HG03457 (cell line): ENCODE data around the gene HYOU1.
A peak's percentile ranks its signal among the peaks of the same experiment; 100 is the strongest.
"Not testable (repeated sequence)": the region's sequence is repeated elsewhere in the genome, so short reads cannot be mapped to it uniquely, and the experiment has no call there.

Source experiments
- ATAC-seq: cut with Tn5 transposase; IDR thresholded peaks from one replicate; pipeline ENCODE4 v1.9.1; 2021; ENCODE audit warnings: moderate number of reproducible peaks; ENCODE audit not compliant: unreplicated experiment

The HYOU1 gene, protein sequence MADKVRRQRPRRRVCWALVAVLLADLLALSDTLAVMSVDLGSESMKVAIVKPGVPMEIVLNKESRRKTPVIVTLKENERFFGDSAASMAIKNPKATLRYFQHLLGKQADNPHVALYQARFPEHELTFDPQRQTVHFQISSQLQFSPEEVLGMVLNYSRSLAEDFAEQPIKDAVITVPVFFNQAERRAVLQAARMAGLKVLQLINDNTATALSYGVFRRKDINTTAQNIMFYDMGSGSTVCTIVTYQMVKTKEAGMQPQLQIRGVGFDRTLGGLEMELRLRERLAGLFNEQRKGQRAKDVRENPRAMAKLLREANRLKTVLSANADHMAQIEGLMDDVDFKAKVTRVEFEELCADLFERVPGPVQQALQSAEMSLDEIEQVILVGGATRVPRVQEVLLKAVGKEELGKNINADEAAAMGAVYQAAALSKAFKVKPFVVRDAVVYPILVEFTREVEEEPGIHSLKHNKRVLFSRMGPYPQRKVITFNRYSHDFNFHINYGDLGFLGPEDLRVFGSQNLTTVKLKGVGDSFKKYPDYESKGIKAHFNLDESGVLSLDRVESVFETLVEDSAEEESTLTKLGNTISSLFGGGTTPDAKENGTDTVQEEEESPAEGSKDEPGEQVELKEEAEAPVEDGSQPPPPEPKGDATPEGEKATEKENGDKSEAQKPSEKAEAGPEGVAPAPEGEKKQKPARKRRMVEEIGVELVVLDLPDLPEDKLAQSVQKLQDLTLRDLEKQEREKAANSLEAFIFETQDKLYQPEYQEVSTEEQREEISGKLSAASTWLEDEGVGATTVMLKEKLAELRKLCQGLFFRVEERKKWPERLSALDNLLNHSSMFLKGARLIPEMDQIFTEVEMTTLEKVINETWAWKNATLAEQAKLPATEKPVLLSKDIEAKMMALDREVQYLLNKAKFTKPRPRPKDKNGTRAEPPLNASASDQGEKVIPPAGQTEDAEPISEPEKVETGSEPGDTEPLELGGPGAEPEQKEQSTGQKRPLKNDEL

DNA sequence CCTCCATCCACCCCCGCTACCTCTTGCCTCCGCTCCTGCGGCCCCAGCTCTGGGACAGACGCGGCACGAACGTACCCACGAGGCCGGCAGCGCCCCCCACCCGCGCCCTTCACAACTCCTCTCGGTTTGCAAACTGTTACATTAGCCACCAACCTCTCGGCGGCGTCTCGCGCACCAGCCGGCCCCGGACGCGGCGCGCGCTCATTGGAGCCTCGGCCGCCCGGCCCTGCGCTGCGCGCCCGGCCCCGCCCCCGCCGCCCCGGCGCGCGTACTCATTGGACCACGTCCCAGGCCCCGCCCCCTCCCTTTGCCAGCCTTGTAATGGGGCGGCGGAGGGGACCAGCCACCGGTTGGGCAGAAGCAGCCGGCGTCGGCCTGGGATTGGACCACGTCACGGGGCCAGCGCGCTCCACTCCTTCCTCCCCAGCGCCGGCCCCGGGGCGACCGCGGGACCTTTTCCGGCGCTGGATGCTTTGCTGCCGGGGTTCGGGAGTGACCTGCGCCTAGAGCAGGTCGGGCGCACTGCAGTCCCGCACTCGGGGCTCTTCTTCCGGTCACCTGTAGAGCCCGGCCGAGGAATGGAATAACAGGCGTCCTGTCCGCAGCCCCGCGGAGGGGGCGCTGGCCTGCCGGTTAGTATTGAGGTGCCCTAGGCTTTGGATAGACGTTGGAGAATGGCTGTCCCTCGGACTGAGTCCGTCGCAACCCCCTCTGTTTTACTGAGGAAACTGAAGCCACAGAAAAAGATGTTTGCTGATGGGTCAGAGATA lies at the start of gene HYOU1:
TSS of gene HYOU1 (minus strand) at position 206 of the 770 bp plus-strand sequence. CDS start 1,045 bp downstream, outside the sequence.
- peak; percentile 86 for ATAC-seq

DNA sequence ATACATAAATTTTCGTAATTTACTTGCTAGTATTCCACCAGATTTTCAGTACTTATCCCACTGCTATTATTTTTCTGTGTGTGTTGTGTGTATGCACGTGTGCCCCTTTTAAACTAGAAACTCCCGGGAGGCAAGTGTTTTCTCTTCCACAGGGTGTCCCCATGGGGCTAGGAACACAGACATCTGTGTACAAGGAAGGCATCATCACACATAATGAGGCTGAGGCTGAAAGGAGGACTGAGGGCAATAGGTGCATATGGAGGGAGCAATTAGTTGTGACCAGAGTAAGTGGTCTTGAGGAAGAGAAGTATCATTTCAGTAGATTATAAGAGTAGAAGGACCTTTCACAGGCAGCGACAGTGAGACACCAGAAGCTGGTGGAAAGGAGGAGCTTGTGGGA lies 46.8 kb upstream of the HYOU1 start:
- ATAC-seq, result no peak

DNA sequence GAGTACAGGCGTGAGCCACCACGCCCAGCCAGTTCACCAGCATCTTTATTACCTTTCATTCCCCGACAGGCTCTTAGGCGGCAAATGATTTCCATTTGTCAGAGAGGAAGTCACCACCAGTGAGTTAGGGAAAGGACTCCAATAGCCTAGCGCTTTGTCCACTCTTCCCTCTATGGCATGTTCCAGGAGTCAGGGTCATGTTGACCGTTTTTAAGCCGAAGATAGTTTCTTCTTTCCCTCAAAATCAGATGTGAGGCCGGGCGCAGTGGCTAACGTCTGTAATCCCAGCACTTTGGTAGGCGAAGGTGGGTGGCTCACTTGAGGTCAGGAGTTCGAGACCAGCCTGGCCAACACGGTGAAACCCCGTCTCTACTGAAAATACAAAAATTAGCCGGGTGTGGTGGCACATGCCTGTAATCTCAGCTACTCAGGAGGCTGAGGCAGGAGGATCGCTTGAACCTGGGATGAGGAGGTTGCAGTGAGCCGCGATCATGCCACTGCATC lies 46.2 kb upstream of the HYOU1 start:
- ATAC-seq, result not testable (repeated sequence)

DNA sequence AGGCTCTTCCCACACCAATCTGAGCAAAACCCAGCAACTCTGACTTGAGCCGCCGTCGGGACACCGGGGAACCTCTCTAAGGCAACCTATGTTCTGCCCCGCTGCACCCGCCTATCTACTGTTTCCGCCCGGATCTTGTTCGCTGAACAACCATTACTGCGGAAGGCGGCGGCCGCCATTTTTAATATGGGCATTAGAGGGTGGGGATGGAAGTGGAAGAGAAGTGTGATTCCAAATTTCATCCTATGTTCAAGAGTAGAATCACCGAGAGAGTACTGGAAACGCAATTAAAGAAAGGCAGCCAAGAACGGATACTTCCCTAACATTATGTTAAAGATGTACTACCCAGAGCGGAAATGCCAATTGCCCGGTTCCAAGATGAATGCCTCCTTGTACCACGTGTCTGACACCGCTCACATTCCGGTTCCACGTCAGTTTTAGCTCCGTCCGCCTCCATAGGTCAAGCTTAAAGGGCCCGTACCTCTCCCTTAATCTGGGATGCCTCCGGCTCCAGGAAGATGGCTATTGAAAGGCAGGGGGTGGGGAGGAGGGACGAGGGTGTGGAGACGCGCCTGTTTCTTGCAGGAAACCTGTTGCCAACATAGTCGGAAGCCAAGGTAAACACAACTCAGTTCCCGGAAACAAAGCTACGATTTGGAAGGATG lies 44.9 kb upstream of the HYOU1 start, which contains the start of gene DPAGT1:
TSS of gene DPAGT1 (minus strand) at position 95 of the 665 bp plus-strand sequence. CDS start 198 bp downstream, outside the sequence.
- ATAC-seq, result peak; percentile 53

DNA sequence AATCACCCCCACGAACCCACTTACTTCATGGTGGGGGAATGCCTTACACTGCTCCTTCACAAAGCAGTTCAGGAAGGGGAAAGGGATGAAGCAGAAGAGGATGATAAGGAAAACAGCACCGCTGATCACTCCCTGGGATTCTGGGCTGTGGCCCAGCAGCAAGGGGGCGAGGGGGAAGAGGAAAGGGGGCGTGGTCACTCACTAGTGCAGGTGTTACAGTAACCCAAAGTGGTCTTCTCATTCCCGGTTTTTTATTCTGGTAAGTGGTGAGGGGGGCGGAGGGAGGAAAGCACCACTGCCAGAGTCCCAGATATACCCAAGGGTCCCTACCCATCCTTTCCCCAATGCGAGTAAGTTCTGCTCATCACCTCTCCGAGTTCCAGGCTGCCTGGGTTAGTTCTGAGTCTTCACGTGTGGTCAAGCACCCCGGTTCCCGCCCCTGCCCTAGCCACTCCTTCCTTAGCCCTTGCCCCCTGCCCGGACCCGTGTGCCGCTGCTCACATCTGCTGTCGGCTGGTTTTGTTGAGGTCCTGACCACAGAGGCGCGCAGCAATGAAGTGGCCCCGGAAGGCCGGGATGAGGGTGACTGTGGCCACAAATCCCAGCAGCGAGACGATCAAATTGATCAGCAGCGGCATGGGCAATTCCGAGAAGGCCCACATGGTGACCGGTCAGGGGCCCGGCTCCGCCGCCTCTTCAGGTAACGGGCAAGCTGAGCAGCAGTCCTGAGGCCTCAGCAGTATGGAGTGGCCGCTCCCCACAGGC lies 44.2 kb upstream of the HYOU1 start:
- peak; percentile 24 for ATAC-seq

DNA sequence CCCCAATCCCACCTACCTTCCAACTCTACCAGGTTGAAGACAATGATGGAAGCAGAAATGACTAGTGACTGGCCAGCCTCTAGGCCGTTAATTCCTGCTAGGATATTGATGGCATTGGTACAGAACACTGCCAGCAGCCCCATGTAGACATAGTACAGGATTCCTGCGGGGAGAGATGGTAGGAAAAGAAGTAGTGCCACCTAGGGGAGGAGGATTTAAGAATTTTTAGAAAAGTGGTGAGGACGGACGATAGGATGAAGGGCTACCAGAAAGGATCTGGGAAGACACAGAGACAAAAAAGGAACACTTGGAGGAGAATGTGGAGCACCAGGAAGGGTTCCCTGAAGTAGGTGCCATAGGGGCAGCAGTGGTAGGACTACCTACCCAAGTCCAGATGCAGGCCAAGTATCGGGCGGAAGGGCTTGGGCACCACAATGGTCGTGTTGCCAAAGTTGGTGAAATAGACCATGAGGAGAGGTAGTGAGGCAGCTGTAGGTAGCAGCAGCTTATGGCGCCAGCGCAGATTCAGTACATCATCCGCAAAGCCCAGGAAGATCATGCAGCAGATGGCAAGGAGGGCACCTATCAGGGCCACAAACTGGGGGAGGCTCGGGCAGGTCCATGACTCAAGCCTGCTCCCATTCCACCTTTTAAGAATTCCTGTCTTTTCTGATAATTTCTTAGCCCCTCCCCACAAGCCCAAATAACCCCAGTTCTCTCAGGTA lies 43.4 kb upstream of the HYOU1 start:
- no peak for ATAC-seq

DNA sequence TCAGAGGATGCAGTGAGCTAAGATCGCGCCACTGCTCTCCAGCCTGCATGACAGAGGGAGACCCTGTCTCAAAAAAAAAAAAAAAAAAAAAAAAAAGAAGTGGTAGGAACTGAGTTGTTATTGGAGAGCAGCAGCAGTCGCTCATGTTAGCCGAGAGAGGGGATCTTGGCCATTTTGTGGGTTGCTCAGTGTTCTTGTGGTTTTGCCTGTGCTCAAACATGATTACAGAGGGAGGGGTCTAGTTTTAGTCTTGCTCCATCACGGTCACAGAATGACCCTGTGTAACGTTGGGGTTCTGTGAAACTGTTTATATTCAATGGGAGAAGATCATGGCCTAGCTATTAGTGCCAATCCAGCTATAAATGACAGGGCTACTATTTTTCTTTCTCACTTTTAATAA lies 42.7 kb upstream of the HYOU1 start:
- no peak for ATAC-seq

DNA sequence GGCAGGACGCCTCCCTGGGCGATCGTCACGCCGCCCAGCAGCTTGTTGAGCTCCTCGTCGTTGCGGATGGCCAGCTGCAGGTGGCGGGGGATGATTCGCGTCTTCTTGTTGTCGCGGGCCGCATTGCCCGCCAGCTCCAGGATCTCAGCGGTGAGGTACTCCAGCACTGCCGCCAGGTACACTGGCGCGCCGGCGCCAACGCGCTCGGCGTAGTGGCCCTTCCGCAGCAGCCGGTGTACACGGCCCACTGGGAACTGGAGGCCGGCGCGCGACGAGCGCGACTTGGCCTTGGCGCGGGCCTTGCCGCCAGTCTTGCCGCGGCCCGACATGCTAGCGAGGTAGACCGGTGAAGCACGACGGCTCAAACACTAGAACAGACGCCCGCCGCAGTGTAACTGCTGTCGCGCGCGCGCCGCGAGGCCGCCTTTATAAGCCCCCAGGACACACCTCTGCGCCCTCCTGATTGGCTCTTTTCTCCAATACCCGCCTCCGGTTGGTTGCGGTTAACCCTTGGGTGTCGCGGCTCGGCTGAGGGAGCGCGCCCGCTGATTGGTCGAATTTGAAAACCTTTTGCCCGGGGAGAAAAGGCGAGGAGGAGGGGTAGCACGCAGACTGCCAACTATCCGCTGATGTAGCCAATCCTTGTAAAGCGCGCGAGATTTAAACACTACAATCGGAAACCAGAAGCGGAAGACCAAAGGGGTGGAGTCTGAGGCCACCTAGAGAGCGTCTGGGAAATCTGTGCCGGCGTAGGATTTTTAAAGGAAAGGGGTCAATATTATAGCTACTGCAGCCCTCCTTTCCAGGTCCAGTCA lies 38.3 kb upstream of the HYOU1 start:
- ATAC-seq, result peak; percentile 68

DNA sequence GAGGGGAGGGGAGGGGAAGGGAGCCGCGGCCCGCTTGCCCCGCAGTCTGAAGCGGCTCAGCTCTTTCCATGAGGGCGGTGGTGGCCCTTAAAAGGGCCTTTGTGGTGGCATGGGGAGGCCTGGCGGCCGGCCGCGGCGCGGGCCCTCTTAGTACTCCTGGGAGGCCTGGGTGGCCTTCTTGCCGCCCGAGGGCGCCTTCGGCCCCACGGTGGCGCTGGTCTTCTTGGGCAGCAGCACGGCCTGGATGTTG lies 37.7 kb upstream of the HYOU1 start:
- ATAC-seq, result peak; percentile 17

DNA sequence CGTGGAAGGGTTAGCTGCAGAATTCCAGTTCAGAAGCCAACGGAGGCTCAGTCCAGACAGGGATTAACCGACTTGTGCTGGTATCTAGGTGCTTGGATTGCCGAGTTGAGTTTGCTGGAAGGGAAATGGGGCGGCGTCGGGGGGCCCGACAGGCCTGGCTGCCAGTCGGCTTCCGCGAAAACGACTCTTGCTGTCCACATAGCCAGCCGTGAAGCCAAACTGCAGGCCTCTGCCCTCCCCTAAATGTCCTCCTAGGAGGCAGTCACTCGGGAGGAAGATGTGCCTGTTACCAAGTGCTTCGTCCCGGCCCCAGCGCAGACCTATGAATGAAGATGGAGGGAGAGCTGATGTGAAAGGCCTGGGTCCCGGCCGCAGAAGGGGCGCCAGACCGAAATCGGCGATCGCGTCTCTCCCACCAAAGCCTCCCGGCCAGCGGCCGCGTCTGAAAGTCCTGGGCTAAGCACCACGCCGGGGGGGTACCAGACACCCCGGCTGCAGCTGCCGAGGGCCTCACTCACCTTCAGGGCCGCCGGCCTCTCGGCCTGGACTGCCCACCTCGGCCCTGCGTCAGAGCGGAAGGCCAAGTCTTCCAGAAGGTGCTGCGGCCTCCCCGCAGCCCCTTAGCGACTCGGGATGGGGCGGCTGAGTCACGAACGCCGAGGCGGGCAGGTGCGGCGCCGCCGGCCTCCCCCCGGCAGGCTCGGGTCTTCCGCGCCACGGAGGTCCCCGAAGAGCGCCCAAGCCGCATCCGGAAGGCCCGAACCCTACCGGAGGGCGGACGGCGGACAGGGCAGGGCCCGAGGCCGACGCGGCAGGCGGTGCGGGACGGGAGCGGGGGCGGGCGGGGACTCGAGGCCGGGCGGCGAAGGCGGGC lies 37.2 kb upstream of the HYOU1 start:
- ATAC-seq, result peak; percentile 7

DNA sequence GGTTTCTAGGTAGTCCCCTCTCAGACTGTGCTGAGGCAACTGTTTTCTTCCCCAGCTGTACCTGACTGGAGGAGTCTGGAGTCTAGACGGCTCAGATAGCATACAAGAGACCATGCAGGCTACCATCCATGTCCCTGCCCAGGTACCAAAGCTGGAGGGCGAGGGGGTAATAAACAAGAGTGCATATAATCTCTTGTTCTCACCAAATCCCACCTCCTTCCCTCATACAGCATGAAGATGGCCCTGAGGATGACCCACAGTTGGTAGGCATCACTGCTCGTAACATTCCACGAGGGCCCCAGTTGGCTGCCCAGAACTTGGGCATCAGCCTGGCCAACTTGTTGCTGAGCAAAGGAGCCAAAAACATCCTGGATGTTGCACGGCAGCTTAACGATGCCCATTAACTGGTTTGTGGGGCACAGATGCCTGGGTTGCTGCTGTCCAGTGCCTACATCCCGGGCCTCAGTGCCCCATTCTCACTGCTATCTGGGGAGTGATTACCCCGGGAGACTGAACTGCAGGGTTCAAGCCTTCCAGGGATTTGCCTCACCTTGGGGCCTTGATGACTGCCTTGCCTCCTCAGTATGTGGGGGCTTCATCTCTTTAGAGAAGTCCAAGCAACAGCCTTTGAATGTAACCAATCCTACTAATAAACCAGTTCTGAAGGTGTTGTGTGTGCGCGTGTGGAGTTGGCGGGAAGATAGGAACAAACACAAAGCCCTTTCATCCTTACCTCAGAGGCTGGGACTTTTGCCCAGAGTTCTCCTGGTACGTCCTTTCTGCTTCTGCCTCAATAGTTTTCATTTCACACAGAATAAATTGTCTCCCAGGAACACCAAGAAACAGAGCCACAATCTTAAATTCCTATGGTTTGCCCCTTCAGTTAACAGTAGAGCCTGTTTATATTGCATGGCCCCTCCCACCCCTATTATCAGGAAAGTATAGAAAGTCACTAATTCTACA lies 36.2 kb upstream of the HYOU1 start:
- no peak for ATAC-seq

DNA sequence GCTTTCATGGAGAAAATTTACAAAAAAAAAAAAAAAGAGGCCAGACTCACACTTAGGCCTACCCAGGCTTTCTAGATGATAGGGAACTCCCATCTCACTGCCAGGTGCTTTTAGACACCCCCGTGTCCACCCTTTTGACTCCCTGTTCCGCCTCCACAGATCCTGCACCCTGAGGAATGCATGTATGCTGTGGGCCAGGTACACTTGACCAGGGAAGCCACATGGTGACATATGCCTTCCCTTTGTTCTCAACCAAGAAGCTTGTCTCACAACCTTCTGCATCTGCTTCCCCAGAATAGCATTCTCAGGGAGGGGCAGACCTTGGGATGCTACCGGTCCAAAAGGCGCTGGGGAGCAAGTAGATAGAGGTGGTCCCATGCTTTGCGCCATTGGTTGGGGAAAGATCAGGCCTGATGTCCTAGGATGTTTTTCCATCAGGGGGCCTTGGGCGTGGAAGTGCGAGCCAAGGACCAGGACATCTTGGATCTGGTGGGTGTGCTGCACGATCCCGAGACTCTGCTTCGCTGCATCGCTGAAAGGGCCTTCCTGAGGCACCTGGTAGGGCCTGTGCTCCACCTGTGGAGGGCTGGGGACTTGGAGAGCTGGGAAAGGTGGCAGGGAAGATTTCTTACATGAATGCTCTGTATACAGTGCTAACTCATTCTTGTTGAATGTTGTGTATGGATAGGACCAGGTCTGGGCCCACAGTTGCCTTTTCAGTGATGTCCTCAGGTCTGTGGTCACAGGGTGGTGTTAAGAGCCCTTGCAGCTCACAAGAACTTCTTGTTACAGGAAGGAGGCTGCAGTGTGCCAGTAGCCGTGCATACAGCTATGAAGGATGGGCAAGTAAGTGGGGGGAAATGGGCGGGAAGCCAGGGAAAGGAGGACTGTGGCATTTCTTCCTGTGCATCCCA lies 35.2 kb upstream of the HYOU1 start:
- ATAC-seq, result no peak

DNA sequence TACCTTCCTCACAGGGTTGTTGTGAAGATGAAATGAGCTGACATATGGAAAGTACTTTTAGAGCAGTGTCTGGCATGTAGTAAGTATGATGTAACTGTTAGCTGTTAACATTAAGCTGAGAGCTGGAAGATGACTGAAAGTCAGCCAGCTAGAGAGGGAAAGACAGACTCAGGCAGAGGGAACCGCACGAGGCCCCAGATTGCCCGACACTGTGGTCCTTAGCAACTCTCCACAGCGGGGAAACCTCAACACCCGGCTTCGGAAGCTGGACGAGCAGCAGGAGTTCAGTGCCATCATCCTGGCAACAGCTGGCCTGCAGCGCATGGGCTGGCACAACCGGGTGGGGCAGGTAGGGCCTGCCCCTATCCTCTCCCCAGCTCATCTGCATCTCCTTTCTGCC lies 34.2 kb upstream of the HYOU1 start:
- ATAC-seq, result no peak

DNA sequence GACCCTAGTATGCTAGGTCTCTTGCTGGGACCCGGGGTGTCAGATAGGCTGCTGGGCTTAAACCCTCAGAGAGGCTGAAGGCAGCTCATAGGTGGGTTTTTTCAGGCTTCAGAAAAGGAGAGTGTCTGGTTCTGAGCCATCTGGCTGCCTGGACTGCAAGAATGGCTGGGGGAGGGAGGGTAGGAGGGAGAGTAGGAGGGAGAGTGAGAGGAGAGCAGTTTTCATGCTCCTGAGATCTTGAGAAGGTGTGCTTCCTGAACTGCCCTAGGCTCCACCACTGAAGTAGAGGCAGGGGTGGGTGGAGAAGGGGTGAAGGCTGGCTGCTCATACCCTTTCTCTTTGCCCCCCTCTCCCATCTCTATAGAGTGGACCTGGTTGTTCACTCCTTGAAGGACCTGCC lies 32.3 kb upstream of the HYOU1 start:
- ATAC-seq, result no peak

DNA sequence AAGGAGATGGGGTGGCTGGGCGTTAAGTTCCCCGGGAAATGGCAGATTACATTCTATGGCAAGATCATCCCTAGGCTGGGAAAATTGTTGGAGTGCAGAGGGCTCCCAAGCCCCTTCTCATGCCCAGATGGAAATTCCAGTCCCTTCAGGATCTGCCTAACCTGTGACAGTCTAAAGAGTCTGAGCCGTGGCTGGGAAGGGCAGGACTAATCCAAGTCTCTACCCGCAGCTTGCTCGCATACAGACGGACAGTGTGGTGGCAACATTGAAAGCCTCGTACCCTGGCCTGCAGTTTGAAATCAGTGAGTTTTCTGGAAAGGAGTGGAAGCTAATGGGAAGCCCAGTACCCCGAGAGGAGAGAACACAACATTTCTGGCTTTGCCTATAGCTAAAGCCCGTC lies 31.4 kb upstream of the HYOU1 start:
- ATAC-seq, result no peak
